ENCODE data around the gene SEC63.

Gene SEC63

DNA sequence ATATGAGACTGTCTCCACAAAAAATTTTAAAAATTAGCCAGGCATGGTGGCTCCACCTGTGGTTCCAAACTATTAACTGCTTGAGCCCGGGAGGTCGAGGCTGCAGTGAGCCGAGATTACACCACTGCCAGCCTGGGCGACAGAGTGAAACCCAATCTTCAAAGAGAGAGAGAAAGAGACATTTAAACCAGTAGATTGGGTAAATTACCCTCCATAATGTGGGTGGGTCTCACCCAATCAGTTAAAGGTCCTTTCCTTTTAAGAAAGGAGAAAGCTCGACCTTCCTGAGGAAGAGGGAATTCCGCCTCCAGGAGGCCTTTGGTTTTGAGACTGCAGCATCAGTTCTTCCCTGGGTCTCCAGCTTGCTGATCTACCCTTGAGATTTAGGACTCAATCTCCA lies 108.7 kb downstream of the SEC63 start:
- Histone ChIP-seq H3K36me3 (ENCODE audit: control insufficient read depth, insufficient read depth, low read length) (no peaks in the 10 kb centered on the region), H3K4me3 (replicated peaks; ENCODE audit: low read depth, low read length) (no peak overlapping the region), H3K27me3 (replicated peaks; ENCODE audit: control insufficient read depth, insufficient read depth, low read length) (no peaks in the 10 kb centered on the region)
- DNase-seq (ENCODE audit: extremely low read depth, insufficient read length) = no peak
- TF ChIP-seq, protein P1, sequence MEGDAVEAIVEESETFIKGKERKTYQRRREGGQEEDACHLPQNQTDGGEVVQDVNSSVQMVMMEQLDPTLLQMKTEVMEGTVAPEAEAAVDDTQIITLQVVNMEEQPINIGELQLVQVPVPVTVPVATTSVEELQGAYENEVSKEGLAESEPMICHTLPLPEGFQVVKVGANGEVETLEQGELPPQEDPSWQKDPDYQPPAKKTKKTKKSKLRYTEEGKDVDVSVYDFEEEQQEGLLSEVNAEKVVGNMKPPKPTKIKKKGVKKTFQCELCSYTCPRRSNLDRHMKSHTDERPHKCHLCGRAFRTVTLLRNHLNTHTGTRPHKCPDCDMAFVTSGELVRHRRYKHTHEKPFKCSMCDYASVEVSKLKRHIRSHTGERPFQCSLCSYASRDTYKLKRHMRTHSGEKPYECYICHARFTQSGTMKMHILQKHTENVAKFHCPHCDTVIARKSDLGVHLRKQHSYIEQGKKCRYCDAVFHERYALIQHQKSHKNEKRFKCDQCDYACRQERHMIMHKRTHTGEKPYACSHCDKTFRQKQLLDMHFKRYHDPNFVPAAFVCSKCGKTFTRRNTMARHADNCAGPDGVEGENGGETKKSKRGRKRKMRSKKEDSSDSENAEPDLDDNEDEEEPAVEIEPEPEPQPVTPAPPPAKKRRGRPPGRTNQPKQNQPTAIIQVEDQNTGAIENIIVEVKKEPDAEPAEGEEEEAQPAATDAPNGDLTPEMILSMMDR (IDR thresholded peaks at IDR 0.05; ENCODE audit: insufficient read depth, low read length, poor library complexity, severe bottlenecking) = no peak

DNA sequence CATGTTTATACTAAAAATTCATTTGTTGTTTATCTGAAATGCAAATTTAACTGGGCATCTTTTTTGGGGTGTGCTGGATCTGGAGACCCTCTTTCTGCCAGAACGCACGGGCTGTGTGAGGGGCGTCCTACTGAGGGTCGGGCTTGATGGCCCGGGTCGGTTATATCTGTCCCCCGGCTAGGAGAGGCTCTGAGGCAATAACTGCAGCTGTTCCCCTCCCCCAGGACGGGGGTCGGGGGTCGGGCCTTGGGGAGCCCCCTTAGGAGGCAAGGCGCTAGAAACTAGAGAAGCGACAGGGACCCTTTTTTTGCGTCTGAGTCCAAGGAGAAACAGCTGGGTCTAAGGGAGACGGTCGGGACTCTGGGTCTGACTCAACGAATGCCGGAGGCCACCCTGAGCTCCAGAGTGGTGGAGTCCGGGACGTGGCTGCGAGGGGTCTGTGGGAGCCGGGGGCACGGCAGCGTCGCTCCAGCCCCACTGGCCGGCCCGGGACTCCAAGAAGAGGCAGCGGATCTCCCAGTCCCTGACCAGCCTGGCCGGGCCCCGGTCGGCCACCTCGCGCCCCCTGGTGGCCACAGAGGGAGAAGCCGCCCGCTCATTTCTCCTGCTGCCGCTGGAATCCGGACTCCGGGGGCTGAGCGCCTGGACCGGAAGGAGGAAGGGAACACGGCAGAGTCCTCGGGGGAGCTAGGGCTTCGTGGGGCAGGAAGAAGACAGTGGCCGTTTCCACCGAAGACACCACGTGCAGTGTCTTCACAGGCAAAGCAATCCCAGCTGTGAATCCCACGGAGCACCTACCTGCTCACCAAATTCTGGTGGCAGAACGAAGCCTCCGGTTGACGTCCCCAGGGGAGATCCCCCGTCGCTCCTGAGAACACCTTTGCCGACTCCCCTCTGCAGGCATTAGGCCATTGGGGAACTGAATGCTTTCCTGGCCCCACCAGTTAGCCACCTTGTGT lies 109.9 kb downstream of the SEC63 start:
- Histone ChIP-seq H3K4me3 (replicated peaks; ENCODE audit: low read depth, low read length) (peak overlapping the region; percentile 28), H3K27me3 (replicated peaks; ENCODE audit: control insufficient read depth, insufficient read depth, low read length) (no peaks in the 10 kb centered on the region), H3K36me3 (ENCODE audit: control insufficient read depth, insufficient read depth, low read length) (no peaks in the 10 kb centered on the region)
- peak; percentile 69 for DNase-seq (ENCODE audit: extremely low read depth, insufficient read length)
- TF ChIP-seq, protein P1 (IDR thresholded peaks at IDR 0.05; ENCODE audit: insufficient read depth, low read length, poor library complexity, severe bottlenecking) = peak; percentile 95

DNA sequence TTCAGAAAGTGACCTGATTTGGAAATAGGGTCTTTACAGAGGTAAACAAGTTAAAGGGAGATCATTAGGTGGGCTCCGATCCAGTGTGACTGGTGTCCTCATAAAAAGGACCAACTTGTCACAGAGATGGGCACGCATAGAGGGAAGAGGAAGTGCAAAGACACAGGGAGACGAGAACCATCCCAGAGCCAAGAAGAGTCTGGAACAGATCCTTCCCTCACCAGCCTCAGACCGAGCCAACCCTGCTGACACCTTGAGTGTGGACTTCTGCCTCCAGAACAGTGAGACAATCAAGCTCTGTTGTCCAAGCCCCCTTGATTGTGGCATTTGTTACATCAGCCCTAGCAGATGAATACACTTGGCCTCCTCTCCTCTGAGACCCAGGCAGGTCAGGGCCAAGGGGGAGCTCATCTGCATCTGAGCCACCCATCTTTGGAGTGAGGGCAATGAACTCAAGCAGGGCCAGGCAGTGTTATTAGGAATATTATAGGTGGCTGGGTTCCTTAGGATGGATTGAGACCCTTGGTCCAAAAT lies 111.7 kb downstream of the SEC63 start:
- TF ChIP-seq, protein P1 (IDR thresholded peaks at IDR 0.05; ENCODE audit: insufficient read depth, low read length, poor library complexity, severe bottlenecking) = no peak

DNA sequence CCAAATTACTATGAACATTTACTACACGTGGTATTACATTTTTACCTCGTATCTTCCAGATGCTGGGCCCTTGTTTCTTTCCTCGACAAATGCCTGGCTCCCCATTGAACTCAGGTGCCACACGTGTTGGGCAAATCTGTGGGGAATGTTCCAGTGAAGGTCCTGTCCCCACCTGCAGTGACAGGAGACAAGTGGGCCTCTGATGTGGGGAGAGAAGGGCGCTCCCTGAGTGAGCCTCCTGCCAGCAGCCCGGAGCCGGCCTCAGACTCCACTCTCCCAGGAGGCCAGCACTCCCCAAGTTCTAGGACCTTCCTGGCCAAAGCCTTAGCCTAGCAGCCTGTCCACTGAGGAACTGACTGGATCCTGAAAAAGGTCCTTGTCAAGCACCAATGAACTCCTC lies 112.2 kb downstream of the SEC63 start:
- no peak overlapping the region for H3K4me3 ChIP-seq (replicated peaks; ENCODE audit: low read depth, low read length)
- TF ChIP-seq, protein P1 (IDR thresholded peaks at IDR 0.05; ENCODE audit: insufficient read depth, low read length, poor library complexity, severe bottlenecking) = no peak
- no peaks in the 10 kb centered on the region for H3K36me3 ChIP-seq (ENCODE audit: control insufficient read depth, insufficient read depth, low read length)
- no peaks in the 10 kb centered on the region for H3K27me3 ChIP-seq (replicated peaks; ENCODE audit: control insufficient read depth, insufficient read depth, low read length)
- DNase-seq (ENCODE audit: extremely low read depth, insufficient read length) = no peak

More for the DNA sequence above, 111.7 kb downstream of the SEC63 start:
- Histone ChIP-seq H3K4me3 (replicated peaks; ENCODE audit: low read depth, low read length) (no peak overlapping the region), H3K36me3 (ENCODE audit: control insufficient read depth, insufficient read depth, low read length) (no peaks in the 10 kb centered on the region), H3K27me3 (replicated peaks; ENCODE audit: control insufficient read depth, insufficient read depth, low read length) (no peaks in the 10 kb centered on the region)
- no peak for DNase-seq (ENCODE audit: extremely low read depth, insufficient read length)

DNA sequence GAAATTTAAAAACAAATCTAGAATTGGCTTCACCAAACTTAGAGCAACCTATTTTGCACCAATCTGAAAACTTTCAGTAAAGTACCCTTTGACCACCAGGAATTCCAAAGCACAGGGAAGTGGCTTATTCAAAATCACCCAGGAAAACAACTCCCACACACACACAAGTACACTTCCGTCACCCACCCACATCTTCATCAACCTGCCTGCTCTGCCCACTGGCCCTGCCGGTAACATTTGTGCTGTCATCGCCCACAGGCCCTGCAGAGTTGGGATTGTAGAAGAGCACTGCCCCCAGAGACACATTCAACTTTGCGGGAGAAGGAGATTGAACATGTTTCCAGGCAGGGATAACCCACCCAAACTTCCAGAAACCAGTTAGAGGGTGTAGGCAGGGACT lies 114.6 kb downstream of the SEC63 start:
- no peaks in the 10 kb centered on the region; the same call in 1 of the 2 replicates for H3K27me3 ChIP-seq (replicated peaks; ENCODE audit: control insufficient read depth, insufficient read depth, low read length)
- no peak for DNase-seq (ENCODE audit: extremely low read depth, insufficient read length)
- H3K4me3 ChIP-seq (replicated peaks; ENCODE audit: low read depth, low read length) = no peak overlapping the region
- H3K36me3 ChIP-seq (ENCODE audit: control insufficient read depth, insufficient read depth, low read length) = no peaks in the 10 kb centered on the region
- TF ChIP-seq, protein P1 (IDR thresholded peaks at IDR 0.05; ENCODE audit: insufficient read depth, low read length, poor library complexity, severe bottlenecking) = no peak

Measured in GM06990 (cell line).